Measurements from ENCODE around the gene CPA2. TPM values are rescaled to one million over a fixed set of nuclear protein-coding genes. Genes with fewer than 3 reads are reported as not detected.
A peak's percentile ranks its signal among the peaks of the same experiment; 100 is the strongest.
"Not testable (repeated sequence)": the region's sequence is repeated elsewhere in the genome, so short reads cannot be mapped to it uniquely, and the experiment has no call there.

Gene CPA2
- total and polyA plus RNA-seq, 5 donors, result 0.05 to 0.67 TPM; not detected in 3

DNA sequence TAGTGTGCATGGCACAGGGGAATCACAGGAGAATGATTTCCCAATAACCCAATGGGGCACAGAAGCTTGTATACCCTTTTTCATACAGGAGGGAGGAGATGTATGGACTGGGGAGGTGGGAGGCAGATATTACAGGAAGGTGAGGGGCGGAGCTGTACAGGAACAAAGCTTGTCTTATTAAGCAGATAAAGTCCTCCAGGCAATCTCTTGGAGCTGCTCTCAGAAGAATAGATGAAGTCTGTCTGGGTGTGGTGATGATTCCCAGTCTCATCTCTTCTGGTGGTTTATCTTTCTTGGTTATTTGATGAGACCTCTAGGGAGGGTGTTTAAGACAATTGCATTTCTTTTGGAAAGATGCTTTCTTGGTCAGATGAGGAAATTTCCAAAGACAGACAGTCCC, 52.9 kb downstream of the CPA2 start:
- Histone ChIP-seq H3K4me3 (ENCODE audit: low read length) (no peak overlapping the region), H3K9me3 (ENCODE audit: control insufficient read depth, low read length) (no peaks in the 10 kb centered on the region), H3K27me3 (ENCODE audit: control insufficient read depth, insufficient read depth) (no peaks in the 10 kb centered on the region), H3K27ac (ENCODE audit: low read length) (no peak overlapping the region), H3K4me1 (ENCODE audit: control insufficient read depth, insufficient read depth, low read length) (no peaks in the 10 kb centered on the region)
- ATAC-seq (no peak), DNase-seq (no peak)
- 95% methylated on average over 1 of the region's 1 CpG for WGBS
- intact Hi-C loops (cut with DNase I), result no loop called here

- H3K9me3 ChIP-seq (ENCODE audit: control insufficient read depth, low read length); H3K4me3 ChIP-seq (ENCODE audit: low read length); H3K4me1 ChIP-seq (ENCODE audit: control insufficient read depth, insufficient read depth, low read length); DNase-seq; ATAC-seq; H3K27ac ChIP-seq (ENCODE audit: low read length); H3K27me3 ChIP-seq (ENCODE audit: control insufficient read depth, insufficient read depth); intact Hi-C loops (cut with DNase I): not testable (repeated sequence)
- 76% methylated on average over 3 of the region's 3 CpGs for WGBS
Measured at GRCh38 chr7:130321542-130322229, 55.0 kb downstream of the CPA2 start.

DNA sequence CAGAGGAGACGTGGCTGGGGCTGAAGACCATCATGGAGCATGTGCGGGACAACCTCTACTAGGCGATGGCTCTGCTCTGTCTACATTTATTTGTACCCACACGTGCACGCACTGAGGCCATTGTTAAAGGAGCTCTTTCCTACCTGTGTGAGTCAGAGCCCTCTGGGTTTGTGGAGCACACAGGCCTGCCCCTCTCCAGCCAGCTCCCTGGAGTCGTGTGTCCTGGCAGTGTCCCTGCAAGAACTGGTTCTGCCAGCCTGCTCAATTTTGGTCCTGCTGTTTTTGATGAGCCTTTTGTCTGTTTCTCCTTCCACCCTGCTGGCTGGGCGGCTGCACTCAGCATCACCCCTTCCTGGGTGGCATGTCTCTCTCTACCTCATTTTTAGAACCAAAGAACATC, 56.0 kb downstream of the CPA2 start:
- Histone ChIP-seq H3K4me1 (ENCODE audit: control insufficient read depth, insufficient read depth, low read length) (no peaks in the 10 kb centered on the region), H3K27me3 (ENCODE audit: control insufficient read depth, insufficient read depth) (no peaks in the 10 kb centered on the region), H3K4me3 (ENCODE audit: low read length) (no peak overlapping the region), H3K27ac (ENCODE audit: low read length) (no peak overlapping the region), H3K9me3 (ENCODE audit: control insufficient read depth, low read length) (no peaks in the 10 kb centered on the region)
- WGBS, result 94% methylated on average over 7 of the region's 7 CpGs
- ATAC-seq (peak in 1 of 2 donors; percentile 31), DNase-seq (no peak)
- intact Hi-C loops (cut with DNase I), result no loop called here

- no peak for ATAC-seq
- WGBS, result 92% methylated on average over 10 of the region's 10 CpGs
- no peak overlapping the region for H3K27ac ChIP-seq (ENCODE audit: low read length)
Measured at GRCh38 chr7:130324306-130324943, 57.8 kb downstream of the CPA2 start.

DNA sequence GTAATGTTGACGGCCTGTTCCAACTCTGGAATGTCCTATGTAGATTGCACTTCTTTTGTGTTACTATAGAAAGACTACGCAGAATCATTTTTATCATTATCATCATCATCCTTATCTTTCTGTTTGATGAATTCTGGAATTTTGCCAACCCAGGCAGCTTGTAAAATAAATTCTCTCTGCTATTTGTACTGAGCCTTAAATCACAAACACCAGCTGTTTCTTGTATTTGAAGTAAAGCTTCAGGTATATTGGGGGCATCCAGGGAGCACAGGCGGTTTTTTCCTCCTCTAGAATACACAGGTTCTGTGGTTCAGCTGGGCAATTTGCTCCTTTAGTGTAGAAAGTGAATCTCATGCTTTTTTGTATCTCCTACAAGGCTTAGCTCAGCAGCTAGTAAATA, 63.0 kb downstream of the CPA2 start:
- Histone ChIP-seq H3K4me3 (ENCODE audit: low read length) (no peak overlapping the region), H3K27ac (ENCODE audit: low read length) (no peak overlapping the region), H3K27me3 (ENCODE audit: control insufficient read depth, insufficient read depth) (no peaks in the 10 kb centered on the region), H3K9me3 (ENCODE audit: control insufficient read depth, low read length) (no peaks in the 10 kb centered on the region), H3K4me1 (ENCODE audit: control insufficient read depth, insufficient read depth, low read length) (no peaks in the 10 kb centered on the region)
- DNase-seq (no peak), ATAC-seq (no peak)
- WGBS, result 78% methylated on average over 3 of the region's 3 CpGs
- intact Hi-C loops (cut with DNase I), result no loop called here

More at GRCh38 chr7:130324306-130324943, 57.8 kb downstream of the CPA2 start:
- no peaks in the 10 kb centered on the region for H3K9me3 ChIP-seq (ENCODE audit: control insufficient read depth, low read length)
- no peaks in the 10 kb centered on the region for H3K27me3 ChIP-seq (ENCODE audit: control insufficient read depth, insufficient read depth)
- no peak for DNase-seq
- H3K4me1 ChIP-seq (ENCODE audit: control insufficient read depth, insufficient read depth, low read length), result no peaks in the 10 kb centered on the region
- H3K4me3 ChIP-seq (ENCODE audit: low read length), result no peak overlapping the region
- intact Hi-C loops (cut with DNase I), result no loop called here

GRCh38 chr7:130332259-130333053, 65.8 kb downstream of the CPA2 start:
- no peaks in the 10 kb centered on the region for H3K4me1 ChIP-seq (ENCODE audit: control insufficient read depth, insufficient read depth, low read length)
- WGBS, result 92% methylated on average over 4 of the region's 4 CpGs
- intact Hi-C loops (cut with DNase I), result no loop called here
- no peaks in the 10 kb centered on the region for H3K27me3 ChIP-seq (ENCODE audit: control insufficient read depth, insufficient read depth)
- no peak overlapping the region for H3K27ac ChIP-seq (ENCODE audit: low read length)
- H3K9me3 ChIP-seq (ENCODE audit: control insufficient read depth, low read length), result no peaks in the 10 kb centered on the region
- ATAC-seq, result no peak
- DNase-seq, result no peak
- H3K4me3 ChIP-seq (ENCODE audit: low read length), result no peak overlapping the region

DNA sequence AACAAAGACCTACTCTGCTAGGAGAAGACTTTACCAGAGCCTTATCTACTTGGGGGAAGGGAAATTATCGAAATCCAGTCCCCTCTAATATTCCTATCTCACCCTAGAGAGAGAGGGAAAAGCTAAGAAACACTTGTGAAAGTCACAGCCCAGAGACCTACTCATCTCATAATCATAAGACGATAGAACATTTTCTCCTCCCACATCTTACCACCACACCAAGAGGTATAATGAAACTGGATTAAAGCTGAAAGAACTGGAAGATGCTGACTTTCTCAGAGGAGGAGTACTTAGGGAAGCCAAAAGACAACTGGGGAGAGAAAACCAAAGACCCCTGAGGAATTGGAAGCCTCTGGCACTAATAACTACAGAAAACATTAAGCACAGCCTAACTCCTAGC, 67.2 kb downstream of the CPA2 start:
- no peak overlapping the region for H3K4me3 ChIP-seq (ENCODE audit: low read length)
- no peak for DNase-seq
- no peaks in the 10 kb centered on the region for H3K27me3 ChIP-seq (ENCODE audit: control insufficient read depth, insufficient read depth)
- intact Hi-C loops (cut with DNase I), result no loop called here
- ATAC-seq, result no peak
- no peak overlapping the region for H3K27ac ChIP-seq (ENCODE audit: low read length)
- no peaks in the 10 kb centered on the region for H3K4me1 ChIP-seq (ENCODE audit: control insufficient read depth, insufficient read depth, low read length)
- H3K9me3 ChIP-seq (ENCODE audit: control insufficient read depth, low read length), result no peaks in the 10 kb centered on the region
- WGBS, result 59% methylated on average over 2 of the region's 2 CpGs

DNA sequence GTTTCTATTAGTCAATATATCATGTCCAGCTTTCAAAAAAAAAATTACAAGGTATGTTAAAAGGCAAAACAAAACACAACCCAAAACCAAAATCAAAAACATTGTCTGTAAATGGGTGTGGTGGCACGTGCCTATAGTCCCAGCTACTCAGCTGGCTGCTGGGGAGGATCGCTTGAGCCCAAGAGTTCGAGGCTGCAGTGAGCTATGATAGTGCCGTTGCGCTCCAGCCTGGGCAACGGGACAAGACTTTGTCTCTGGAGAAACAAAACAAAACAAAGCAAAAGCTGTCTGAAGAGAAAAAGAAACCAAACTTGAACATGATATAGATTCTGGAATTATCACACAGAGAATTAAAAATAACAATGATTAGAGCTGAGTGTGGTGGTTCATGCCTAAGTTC, 67.6 kb downstream of the CPA2 start:
- H3K27me3 ChIP-seq (ENCODE audit: control insufficient read depth, insufficient read depth), result no peaks in the 10 kb centered on the region
- no peaks in the 10 kb centered on the region for H3K4me1 ChIP-seq (ENCODE audit: control insufficient read depth, insufficient read depth, low read length)
- WGBS, result 41% methylated on average over 6 of the region's 6 CpGs
- DNase-seq (peak in 2 of 3 donors; percentile 35 to 77), ATAC-seq (peak; percentile 25 to 70)
- H3K27ac ChIP-seq (ENCODE audit: low read length), result no peak overlapping the region
- no peaks in the 10 kb centered on the region for H3K9me3 ChIP-seq (ENCODE audit: control insufficient read depth, low read length)
- intact Hi-C loops (cut with DNase I), result no loop called here
- H3K4me3 ChIP-seq (ENCODE audit: low read length), result no peak overlapping the region

- DNase-seq (no peak), ATAC-seq (peak in 1 of 2 donors; percentile 54)
- no peaks in the 10 kb centered on the region for H3K27me3 ChIP-seq (ENCODE audit: control insufficient read depth, insufficient read depth)
- H3K4me3 ChIP-seq (ENCODE audit: low read length), result no peak overlapping the region
- no peaks in the 10 kb centered on the region for H3K9me3 ChIP-seq (ENCODE audit: control insufficient read depth, low read length)
- H3K4me1 ChIP-seq (ENCODE audit: control insufficient read depth, insufficient read depth, low read length), result no peaks in the 10 kb centered on the region
- H3K27ac ChIP-seq (ENCODE audit: low read length), result no peak overlapping the region
- WGBS, result 83% methylated on average over 6 of the region's 6 CpGs
- intact Hi-C loops (cut with DNase I), result no loop called here
Measured at GRCh38 chr7:130337410-130337971, 70.8 kb downstream of the CPA2 start.

GRCh38 chr7:130338233-130338632, 71.6 kb downstream of the CPA2 start:
- H3K9me3 ChIP-seq (ENCODE audit: control insufficient read depth, low read length), result no peaks in the 10 kb centered on the region
- intact Hi-C loops (cut with DNase I), result no loop called here
- no peaks in the 10 kb centered on the region for H3K27me3 ChIP-seq (ENCODE audit: control insufficient read depth, insufficient read depth)
- WGBS, result 88% methylated on average over 3 of the region's 3 CpGs
- no peak for ATAC-seq
- DNase-seq, result no peak
- H3K4me1 ChIP-seq (ENCODE audit: control insufficient read depth, insufficient read depth, low read length), result no peaks in the 10 kb centered on the region
- no peak overlapping the region for H3K4me3 ChIP-seq (ENCODE audit: low read length)
- no peak overlapping the region for H3K27ac ChIP-seq (ENCODE audit: low read length)
